ENCODE data around the gene VEGFA. TPM values are rescaled to one million over a fixed set of nuclear protein-coding genes. Genes with fewer than 3 reads are reported as not detected.

VEGFA gene
- polyA plus RNA-seq, 1 experiment = 189 TPM

GRCh38 chr6:43798688-43799444, 28.9 kb downstream of the VEGFA start:
- ChIA-PET POLR2A (no interaction called here), CTCF (interaction anchor here (0.6 kb wide), 1 partner anchor 18 kb away, joined by 3 read pairs; no protein-coding TSS in a partner anchor)
- DNase-seq (ENCODE audit: low read depth, low spot score) = no peak
- Histone ChIP-seq H3K4me3 (ENCODE audit: low read depth, low read length) (no peak overlapping the region), H3K9me3 (ENCODE audit: control insufficient read depth, insufficient read depth, low read length) (no peaks in the 10 kb centered on the region; the same call in 1 of the 2 replicates), H3K27ac (ENCODE audit: low read depth, low read length) (no peak overlapping the region), H3K27me3 (ENCODE audit: control insufficient read depth, insufficient read depth, low read length) (no peaks in the 10 kb centered on the region)
- no peak for TF ChIP-seq CTCF (IDR thresholded peaks at IDR 0.05; ENCODE audit: low read depth, low read length)

DNA sequence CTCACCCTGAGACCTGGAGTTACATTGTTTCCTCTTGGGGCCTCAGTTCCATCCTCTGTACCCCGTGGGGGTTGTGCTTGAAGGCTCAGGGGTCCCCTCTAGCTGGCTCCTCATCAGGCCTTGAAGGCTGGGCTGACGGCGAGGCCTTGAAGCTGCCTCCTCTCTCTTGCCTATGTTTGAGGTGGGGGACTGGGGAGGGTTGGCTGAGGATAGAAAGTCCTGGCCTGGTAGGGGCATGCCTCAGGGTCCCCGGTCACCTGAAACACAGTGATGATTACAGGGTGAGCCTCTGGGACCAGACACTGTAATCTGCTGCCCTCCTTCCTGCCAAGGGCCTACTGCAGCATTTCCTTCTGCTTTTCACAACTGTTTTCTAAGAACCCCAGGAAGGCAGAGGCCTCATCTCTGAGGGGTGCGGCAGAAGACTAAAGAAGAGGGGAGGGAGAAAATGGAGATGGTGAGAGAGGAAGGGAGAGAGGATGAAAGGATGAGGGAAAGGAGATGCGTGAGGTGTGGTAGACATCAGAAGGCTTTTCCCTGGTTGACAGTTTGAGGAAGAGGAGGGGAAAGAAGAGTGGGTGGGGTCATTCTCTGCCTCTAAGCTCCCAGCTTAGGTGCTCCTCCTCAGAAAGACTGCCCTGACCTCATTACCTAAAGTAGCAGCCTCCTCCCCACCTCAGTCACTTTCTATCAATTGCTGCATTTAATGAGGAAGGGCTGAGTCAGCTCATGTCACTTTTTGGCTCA, 29.7 kb downstream of the VEGFA start:
- H3K4me3 ChIP-seq (ENCODE audit: low read depth, low read length) = no peak overlapping the region
- H3K27me3 ChIP-seq (ENCODE audit: control insufficient read depth, insufficient read depth, low read length) = no peaks in the 10 kb centered on the region
- no peaks in the 10 kb centered on the region; the same call in 1 of the 2 replicates for H3K9me3 ChIP-seq (ENCODE audit: control insufficient read depth, insufficient read depth, low read length)
- TF ChIP-seq CTCF (IDR thresholded peaks at IDR 0.05; ENCODE audit: low read depth, low read length) = no peak
- ChIA-PET POLR2A (no interaction called here), CTCF (interaction anchor here (0.6 kb wide), 1 partner anchor 17 kb away, joined by 3 read pairs; no protein-coding TSS in a partner anchor)
- no peak overlapping the region for H3K27ac ChIP-seq (ENCODE audit: low read depth, low read length)
- DNase-seq (ENCODE audit: low read depth, low spot score) = no peak

GRCh38 chr6:43800298-43800623, 30.2 kb downstream of the VEGFA start:
- no peak for DNase-seq (ENCODE audit: low read depth, low spot score)
- no peak overlapping the region for H3K27ac ChIP-seq (ENCODE audit: low read depth, low read length)
- no peaks in the 10 kb centered on the region; the same call in 1 of the 2 replicates for H3K9me3 ChIP-seq (ENCODE audit: control insufficient read depth, insufficient read depth, low read length)
- POLR2A ChIA-PET = no interaction called here
- no peak for TF ChIP-seq CTCF (IDR thresholded peaks at IDR 0.05; ENCODE audit: low read depth, low read length)
- H3K4me3 ChIP-seq (ENCODE audit: low read depth, low read length) = no peak overlapping the region
- CTCF ChIA-PET = no interaction called here
- H3K27me3 ChIP-seq (ENCODE audit: control insufficient read depth, insufficient read depth, low read length) = no peaks in the 10 kb centered on the region

- peak; percentile 22; the same call in 1 of the 2 replicates for TF ChIP-seq CTCF (IDR thresholded peaks at IDR 0.05; ENCODE audit: low read depth, low read length)
- H3K4me3 ChIP-seq (ENCODE audit: low read depth, low read length) = no peak overlapping the region
- H3K9me3 ChIP-seq (ENCODE audit: control insufficient read depth, insufficient read depth, low read length) = no peaks in the 10 kb centered on the region; the same call in 1 of the 2 replicates
- CTCF ChIA-PET = no interaction called here
- POLR2A ChIA-PET = no interaction called here
- no peak overlapping the region for H3K27ac ChIP-seq (ENCODE audit: low read depth, low read length)
- H3K27me3 ChIP-seq (ENCODE audit: control insufficient read depth, insufficient read depth, low read length) = peaks cover 4% of the 10 kb centered on the region
- DNase-seq (ENCODE audit: low read depth, low spot score) = no peak
Observed at GRCh38 chr6:43800746-43801494, 30.9 kb downstream of the VEGFA start.

Measured in AG04450 (cell line).